GM23338 (cell line): ENCODE results near the gene PARD3. TPM values are rescaled to one million over a fixed set of nuclear protein-coding genes. Genes with fewer than 3 reads are reported as not detected.

Experiments used
- ATAC-seq: fragments of 200-7000 bp; cut with Tn5 transposase; 3 replicates; pipeline ENCODE4 v1.9.1; 2020
- DNase-seq: peaks from one replicate; pipeline ENCODE4 v3.0.0-alpha.2; 2015; ENCODE audit warnings: low spot score
- H2AFZ ChIP-seq: fragments of 200-600 bp; sonication (generic); 2 replicates; pipeline ENCODE4 v1.8.0; 2016; ENCODE audit warnings: antibody characterized with exemption, mild to moderate bottlenecking, moderate library complexity
- H3F3A ChIP-seq: fragments of 200-600 bp; sonication (generic); replicated peaks from 2 replicates; pipeline ENCODE4 v1.8.0; 2017; ENCODE audit warnings: antibody characterized with exemption, mixed run types, low read depth
- H3K27ac ChIP-seq: fragments of 200-600 bp; sonication (generic); 2 replicates; pipeline ENCODE4 v1.6.1; 2016; ENCODE audit warnings: low read depth
- H3K27me3 ChIP-seq: fragments of 200-600 bp; sonication (generic); 2 replicates; pipeline ENCODE4 v1.8.0; 2016; ENCODE audit warnings: mild to moderate bottlenecking, mixed run types, moderate library complexity; ENCODE audit not compliant: insufficient read depth
- H3K36me3 ChIP-seq: fragments of 200-600 bp; sonication (generic); 2 replicates; pipeline ENCODE4 v1.8.0; 2016; ENCODE audit warnings: mild to moderate bottlenecking; ENCODE audit not compliant: insufficient read depth
- H3K4me1 ChIP-seq: fragments of 200-600 bp; sonication (generic); 2 replicates; pipeline ENCODE4 v1.8.0; 2016; ENCODE audit warnings: mild to moderate bottlenecking, moderate library complexity; ENCODE audit not compliant: insufficient read depth
- H3K4me2 ChIP-seq: fragments of 200-600 bp; sonication (generic); 2 replicates; pipeline ENCODE4 v1.7.1; 2017; ENCODE audit warnings: mixed run types
- H3K4me3 ChIP-seq: fragments of 200-600 bp; sonication (generic); 2 replicates; pipeline ENCODE4 v1.6.1; 2016; ENCODE audit warnings: mixed run types
- H3K79me2 ChIP-seq: fragments of 200-600 bp; sonication (generic); replicated peaks from 2 replicates; pipeline ENCODE4 v1.8.0; 2017; ENCODE audit warnings: mild to moderate bottlenecking; ENCODE audit not compliant: insufficient read depth
- H3K9me2 ChIP-seq: fragments of 200-600 bp; sonication (generic); 2 replicates; pipeline ENCODE4 v1.8.0; 2017; ENCODE audit not compliant: insufficient read depth
- H4K20me1 ChIP-seq: fragments of 200-600 bp; sonication (generic); replicated peaks from 2 replicates; pipeline ENCODE4 v1.8.0; 2017; ENCODE audit warnings: mild to moderate bottlenecking; ENCODE audit not compliant: insufficient read depth
- H3K27ac Mint-ChIP-seq: 2 replicates; pipeline ENCODE4 v1.8.0; 2020; ENCODE audit warnings: inconsistent platforms, mild to moderate bottlenecking, moderate library complexity, mixed read lengths
- H3K27me3 Mint-ChIP-seq: 3 replicates; pipeline ENCODE4 v1.8.0; 2022; ENCODE audit warnings: low read depth, mild to moderate bottlenecking, moderate library complexity, mixed read lengths, inconsistent platforms; ENCODE audit not compliant: insufficient read depth, poor library complexity
- H3K36me3 Mint-ChIP-seq: 3 replicates; pipeline ENCODE4 v1.8.0; 2021; ENCODE audit warnings: low read depth, mild to moderate bottlenecking, inconsistent platforms, moderate library complexity, mixed read lengths
- H3K4me1 Mint-ChIP-seq: 3 replicates; pipeline ENCODE4 v1.8.0; 2020; ENCODE audit warnings: mild to moderate bottlenecking, inconsistent platforms, mixed read lengths
- H3K4me3 Mint-ChIP-seq: 3 replicates; pipeline ENCODE4 v1.8.0; 2021; ENCODE audit warnings: moderate library complexity, mild to moderate bottlenecking, inconsistent platforms, mixed read lengths
- H3K9me3 Mint-ChIP-seq: 3 replicates; pipeline ENCODE4 v1.8.0; 2020; ENCODE audit warnings: moderate library complexity, mild to moderate bottlenecking, inconsistent platforms, mixed read lengths
- EZH2 ChIP-seq: fragments of 200-600 bp; sonication (generic); IDR thresholded peaks from one replicate; pipeline ENCODE4 v1.8.0; 2017; ENCODE audit warnings: antibody characterized with exemption, mild to moderate bottlenecking, low read depth; ENCODE audit not compliant: unreplicated experiment
- JUNB ChIP-seq: IDR thresholded peaks from one replicate; pipeline ENCODE4 v1.6.1; 2016; ENCODE audit warnings: antibody characterized with exemption; ENCODE audit not compliant: unreplicated experiment
- POLR2AphosphoS5 ChIP-seq: IDR thresholded peaks from 2 replicates; pipeline ENCODE4 v1.6.1; 2016; ENCODE audit warnings: antibody characterized with exemption, low read depth
- STAT1 ChIP-seq: IDR thresholded peaks from one replicate; pipeline ENCODE4 v1.6.1; 2016; ENCODE audit warnings: antibody characterized with exemption; ENCODE audit not compliant: unreplicated experiment
- polyA plus RNA-seq: library from polyadenylated mRNA; unstranded; fragments of >200 nt; fragmentation: Nextera tagmentation; extraction: Ambion mirVana; gene quantifications from 2 replicates; pipeline ENCODE4 v1.2.1, GENCODE V29; 2016
- total RNA-seq: library from RNA; depleted of rRNA; stranded (reverse); fragments of >200 nt; shearing (Covaris generic); gene quantifications from 2 replicates; pipeline ENCODE4 v1.2.3, GENCODE V29; 2014
- TF ChIP-seq, protein P1 (sequence below): fragments of 250-450 bp; sonication (Bioruptor Pico); IDR thresholded peaks from 2 replicates; pipeline ENCODE4 v1.5.0; 2020; ENCODE audit warnings: mild to moderate bottlenecking, moderate library complexity
- TF ChIP-seq, protein P2 (sequence below): IDR thresholded peaks from 2 replicates; pipeline ENCODE4 v1.6.1; 2016; ENCODE audit warnings: antibody characterized with exemption
- TF ChIP-seq, protein P3 (sequence below), 2 experiments: fragments of 200-600 bp in 1 of 2; sonication (generic) in 1 of 2; conservative IDR thresholded peaks; 2 replicates each; pipeline versions ENCODE4 v1.5.1 to v1.6.1; 2016 to 2017; ENCODE audit warnings: antibody characterized with exemption in 2 of 2, low read depth in 2 of 2, mild to moderate bottlenecking in 2 of 2, moderate library complexity in 1 of 2

PARD3 gene
- total and polyA plus RNA-seq, 2 experiments from 2014 or later, result 30.2 to 51.4 TPM

DNA sequence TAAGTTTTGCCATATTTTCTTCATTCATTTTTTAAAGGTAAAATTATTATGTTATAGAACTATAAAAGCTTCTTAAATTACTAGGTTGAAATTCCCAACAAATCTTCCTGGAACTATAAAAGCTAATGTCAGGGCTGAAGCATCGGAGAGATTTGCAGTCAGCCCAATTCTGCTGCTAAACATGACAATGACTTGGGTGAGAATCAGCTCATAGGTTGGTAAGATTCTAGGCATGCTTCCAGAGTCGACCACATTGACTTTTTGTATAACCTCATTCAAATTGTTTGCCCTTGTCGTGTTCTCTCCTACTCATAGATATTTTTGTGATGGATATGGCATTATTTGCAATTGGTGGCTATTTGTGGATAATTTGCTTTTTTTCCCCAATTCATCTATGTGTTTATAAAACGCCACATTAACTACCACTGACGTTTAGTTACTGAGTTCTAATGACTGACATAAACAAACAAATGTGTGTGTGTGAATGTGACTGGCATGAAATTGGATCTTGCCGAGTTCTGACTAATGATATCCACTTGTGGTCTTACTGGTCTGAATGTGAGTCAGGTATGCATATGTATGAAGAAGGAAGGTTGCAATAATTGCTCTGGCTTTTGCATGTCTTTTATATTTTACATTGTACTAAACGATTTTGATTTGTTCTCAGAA lies 579.8 kb downstream of the PARD3 start (continued):
- TF ChIP-seq, protein P1, sequence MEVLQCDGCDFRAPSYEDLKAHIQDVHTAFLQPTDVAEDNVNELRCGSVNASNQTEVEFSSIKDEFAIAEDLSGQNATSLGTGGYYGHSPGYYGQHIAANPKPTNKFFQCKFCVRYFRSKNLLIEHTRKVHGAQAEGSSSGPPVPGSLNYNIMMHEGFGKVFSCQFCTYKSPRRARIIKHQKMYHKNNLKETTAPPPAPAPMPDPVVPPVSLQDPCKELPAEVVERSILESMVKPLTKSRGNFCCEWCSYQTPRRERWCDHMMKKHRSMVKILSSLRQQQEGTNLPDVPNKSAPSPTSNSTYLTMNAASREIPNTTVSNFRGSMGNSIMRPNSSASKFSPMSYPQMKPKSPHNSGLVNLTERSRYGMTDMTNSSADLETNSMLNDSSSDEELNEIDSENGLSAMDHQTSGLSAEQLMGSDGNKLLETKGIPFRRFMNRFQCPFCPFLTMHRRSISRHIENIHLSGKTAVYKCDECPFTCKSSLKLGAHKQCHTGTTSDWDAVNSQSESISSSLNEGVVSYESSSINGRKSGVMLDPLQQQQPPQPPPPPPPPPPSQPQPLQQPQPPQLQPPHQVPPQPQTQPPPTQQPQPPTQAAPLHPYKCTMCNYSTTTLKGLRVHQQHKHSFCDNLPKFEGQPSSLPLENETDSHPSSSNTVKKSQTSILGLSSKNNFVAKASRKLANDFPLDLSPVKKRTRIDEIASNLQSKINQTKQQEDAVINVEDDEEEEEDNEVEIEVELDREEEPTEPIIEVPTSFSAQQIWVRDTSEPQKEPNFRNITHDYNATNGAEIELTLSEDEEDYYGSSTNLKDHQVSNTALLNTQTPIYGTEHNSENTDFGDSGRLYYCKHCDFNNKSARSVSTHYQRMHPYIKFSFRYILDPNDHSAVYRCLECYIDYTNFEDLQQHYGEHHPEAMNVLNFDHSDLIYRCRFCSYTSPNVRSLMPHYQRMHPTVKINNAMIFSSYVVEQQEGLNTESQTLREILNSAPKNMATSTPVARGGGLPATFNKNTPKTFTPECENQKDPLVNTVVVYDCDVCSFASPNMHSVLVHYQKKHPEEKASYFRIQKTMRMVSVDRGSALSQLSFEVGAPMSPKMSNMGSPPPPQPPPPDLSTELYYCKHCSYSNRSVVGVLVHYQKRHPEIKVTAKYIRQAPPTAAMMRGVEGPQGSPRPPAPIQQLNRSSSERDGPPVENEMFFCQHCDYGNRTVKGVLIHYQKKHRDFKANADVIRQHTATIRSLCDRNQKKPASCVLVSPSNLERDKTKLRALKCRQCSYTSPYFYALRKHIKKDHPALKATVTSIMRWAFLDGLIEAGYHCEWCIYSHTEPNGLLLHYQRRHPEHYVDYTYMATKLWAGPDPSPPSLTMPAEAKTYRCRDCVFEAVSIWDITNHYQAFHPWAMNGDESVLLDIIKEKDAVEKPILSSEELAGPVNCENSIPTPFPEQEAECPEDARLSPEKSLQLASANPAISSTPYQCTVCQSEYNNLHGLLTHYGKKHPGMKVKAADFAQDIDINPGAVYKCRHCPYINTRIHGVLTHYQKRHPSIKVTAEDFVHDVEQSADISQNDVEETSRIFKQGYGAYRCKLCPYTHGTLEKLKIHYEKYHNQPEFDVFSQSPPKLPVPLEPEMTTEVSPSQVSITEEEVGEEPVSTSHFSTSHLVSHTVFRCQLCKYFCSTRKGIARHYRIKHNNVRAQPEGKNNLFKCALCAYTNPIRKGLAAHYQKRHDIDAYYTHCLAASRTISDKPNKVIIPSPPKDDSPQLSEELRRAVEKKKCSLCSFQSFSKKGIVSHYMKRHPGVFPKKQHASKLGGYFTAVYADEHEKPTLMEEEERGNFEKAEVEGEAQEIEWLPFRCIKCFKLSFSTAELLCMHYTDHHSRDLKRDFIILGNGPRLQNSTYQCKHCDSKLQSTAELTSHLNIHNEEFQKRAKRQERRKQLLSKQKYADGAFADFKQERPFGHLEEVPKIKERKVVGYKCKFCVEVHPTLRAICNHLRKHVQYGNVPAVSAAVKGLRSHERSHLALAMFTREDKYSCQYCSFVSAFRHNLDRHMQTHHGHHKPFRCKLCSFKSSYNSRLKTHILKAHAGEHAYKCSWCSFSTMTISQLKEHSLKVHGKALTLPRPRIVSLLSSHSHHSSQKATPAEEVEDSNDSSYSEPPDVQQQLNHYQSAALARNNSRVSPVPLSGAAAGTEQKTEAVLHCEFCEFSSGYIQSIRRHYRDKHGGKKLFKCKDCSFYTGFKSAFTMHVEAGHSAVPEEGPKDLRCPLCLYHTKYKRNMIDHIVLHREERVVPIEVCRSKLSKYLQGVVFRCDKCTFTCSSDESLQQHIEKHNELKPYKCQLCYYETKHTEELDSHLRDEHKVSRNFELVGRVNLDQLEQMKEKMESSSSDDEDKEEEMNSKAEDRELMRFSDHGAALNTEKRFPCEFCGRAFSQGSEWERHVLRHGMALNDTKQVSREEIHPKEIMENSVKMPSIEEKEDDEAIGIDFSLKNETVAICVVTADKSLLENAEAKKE (CRISPR knock-in tag), result no peak
- TF ChIP-seq, protein P2, sequence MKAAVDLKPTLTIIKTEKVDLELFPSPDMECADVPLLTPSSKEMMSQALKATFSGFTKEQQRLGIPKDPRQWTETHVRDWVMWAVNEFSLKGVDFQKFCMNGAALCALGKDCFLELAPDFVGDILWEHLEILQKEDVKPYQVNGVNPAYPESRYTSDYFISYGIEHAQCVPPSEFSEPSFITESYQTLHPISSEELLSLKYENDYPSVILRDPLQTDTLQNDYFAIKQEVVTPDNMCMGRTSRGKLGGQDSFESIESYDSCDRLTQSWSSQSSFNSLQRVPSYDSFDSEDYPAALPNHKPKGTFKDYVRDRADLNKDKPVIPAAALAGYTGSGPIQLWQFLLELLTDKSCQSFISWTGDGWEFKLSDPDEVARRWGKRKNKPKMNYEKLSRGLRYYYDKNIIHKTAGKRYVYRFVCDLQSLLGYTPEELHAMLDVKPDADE, result no peak

- H3K4me3 ChIP-seq, result no peak overlapping the region
- no peaks in the 10 kb centered on the region for H3K79me2 ChIP-seq
- Mint-ChIP-seq H3K27me3 (no peaks in the 10 kb centered on the region), H3K27ac (no peak overlapping the region), H3K4me3 (no peak overlapping the region), H3K36me3 (no peaks in the 10 kb centered on the region), H3K4me1 (peaks cover 17% of the 10 kb centered on the region), H3K9me3 (no peaks in the 10 kb centered on the region)
- ATAC-seq (no peak), DNase-seq (no peak)
- H3K4me2 ChIP-seq, result no peak overlapping the region
- H3K36me3 ChIP-seq, result no peaks in the 10 kb centered on the region
- no peak overlapping the region for H2AFZ ChIP-seq
- peaks cover 14% of the 10 kb centered on the region; the same call in 1 of the 2 replicates for H3K4me1 ChIP-seq
- no peaks in the 10 kb centered on the region for H3K27me3 ChIP-seq
- no peaks in the 10 kb centered on the region for H4K20me1 ChIP-seq
- H3K9me2 ChIP-seq, result no peaks in the 10 kb centered on the region
- H3K27ac ChIP-seq, result no peak overlapping the region
- H3F3A ChIP-seq, result no peaks in the 10 kb centered on the region
- TF ChIP-seq POLR2AphosphoS5 (no peak), STAT1 (no peak), EZH2 (no peak), JUNB (no peak)
- TF ChIP-seq, protein P2, result no peak
- TF ChIP-seq, protein P3, sequence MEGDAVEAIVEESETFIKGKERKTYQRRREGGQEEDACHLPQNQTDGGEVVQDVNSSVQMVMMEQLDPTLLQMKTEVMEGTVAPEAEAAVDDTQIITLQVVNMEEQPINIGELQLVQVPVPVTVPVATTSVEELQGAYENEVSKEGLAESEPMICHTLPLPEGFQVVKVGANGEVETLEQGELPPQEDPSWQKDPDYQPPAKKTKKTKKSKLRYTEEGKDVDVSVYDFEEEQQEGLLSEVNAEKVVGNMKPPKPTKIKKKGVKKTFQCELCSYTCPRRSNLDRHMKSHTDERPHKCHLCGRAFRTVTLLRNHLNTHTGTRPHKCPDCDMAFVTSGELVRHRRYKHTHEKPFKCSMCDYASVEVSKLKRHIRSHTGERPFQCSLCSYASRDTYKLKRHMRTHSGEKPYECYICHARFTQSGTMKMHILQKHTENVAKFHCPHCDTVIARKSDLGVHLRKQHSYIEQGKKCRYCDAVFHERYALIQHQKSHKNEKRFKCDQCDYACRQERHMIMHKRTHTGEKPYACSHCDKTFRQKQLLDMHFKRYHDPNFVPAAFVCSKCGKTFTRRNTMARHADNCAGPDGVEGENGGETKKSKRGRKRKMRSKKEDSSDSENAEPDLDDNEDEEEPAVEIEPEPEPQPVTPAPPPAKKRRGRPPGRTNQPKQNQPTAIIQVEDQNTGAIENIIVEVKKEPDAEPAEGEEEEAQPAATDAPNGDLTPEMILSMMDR (conservative IDR thresholded peaks at IDR 0.05; ENCODE audit: low read depth in 2 of 2), result no peak
Observed at GRCh38 chr10:34232481-34232880, 582.6 kb downstream of the PARD3 start.
